Upper lobe of right lung (tissue), 1 donor: ENCODE measurements around the gene GNPTAB. TPM values are rescaled to one million over a fixed set of nuclear protein-coding genes. Genes with fewer than 3 reads are reported as not detected.

Experiments used
- ATAC-seq: fragments of 200-7000 bp; cut with Tn5 transposase; one replicate; pipeline ENCODE4 v1.9.1; 2020; ENCODE audit warnings: mild to moderate bottlenecking, moderate library complexity
- DNase-seq: peaks from one replicate; pipeline ENCODE4 v3.0.0-alpha.2; 2020
- H3K27ac ChIP-seq: fragments of 200-600 bp; one replicate; pipeline ENCODE4 v1.8.0; 2022
- H3K27me3 ChIP-seq: fragments of 200-600 bp; one replicate; pipeline ENCODE4 v1.8.0; 2022; ENCODE audit warnings: mild to moderate bottlenecking
- H3K36me3 ChIP-seq: fragments of 200-600 bp; one replicate; pipeline ENCODE4 v1.8.0; 2022
- H3K4me1 ChIP-seq: fragments of 200-600 bp; one replicate; pipeline ENCODE4 v1.8.0; 2022
- H3K4me3 ChIP-seq: fragments of 200-600 bp; one replicate; pipeline ENCODE4 v1.8.0; 2022; ENCODE audit warnings: mild to moderate bottlenecking
- H3K9me3 ChIP-seq: fragments of 200-600 bp; one replicate; pipeline ENCODE4 v1.8.0; 2022
- CTCF ChIP-seq: fragments of 200-600 bp; IDR thresholded peaks from one replicate; pipeline ENCODE4 v1.8.0; 2022; ENCODE audit warnings: antibody characterized with exemption
- intact Hi-C: fragments of 100-400 bp; cut with DNase I; formaldehyde crosslinking; loops from one replicate; pipeline ENCODE4 v1.11.0; 2022
- total RNA-seq: library from RNA; stranded (reverse); fragmentation: NEBNext Ultra II Directional; extraction: Animal tissue kit (Norgen Biotek cat#: 25700); gene quantifications from one replicate; pipeline ENCODE4 v1.2.1, GENCODE V29; 2021
- donor health status: DM: no; HTN: yes; CAD: no; lungs with severe emphysema.

Gene GNPTAB
- total RNA-seq, 1 donor from 2014 or later = 65.9 TPM

DNA sequence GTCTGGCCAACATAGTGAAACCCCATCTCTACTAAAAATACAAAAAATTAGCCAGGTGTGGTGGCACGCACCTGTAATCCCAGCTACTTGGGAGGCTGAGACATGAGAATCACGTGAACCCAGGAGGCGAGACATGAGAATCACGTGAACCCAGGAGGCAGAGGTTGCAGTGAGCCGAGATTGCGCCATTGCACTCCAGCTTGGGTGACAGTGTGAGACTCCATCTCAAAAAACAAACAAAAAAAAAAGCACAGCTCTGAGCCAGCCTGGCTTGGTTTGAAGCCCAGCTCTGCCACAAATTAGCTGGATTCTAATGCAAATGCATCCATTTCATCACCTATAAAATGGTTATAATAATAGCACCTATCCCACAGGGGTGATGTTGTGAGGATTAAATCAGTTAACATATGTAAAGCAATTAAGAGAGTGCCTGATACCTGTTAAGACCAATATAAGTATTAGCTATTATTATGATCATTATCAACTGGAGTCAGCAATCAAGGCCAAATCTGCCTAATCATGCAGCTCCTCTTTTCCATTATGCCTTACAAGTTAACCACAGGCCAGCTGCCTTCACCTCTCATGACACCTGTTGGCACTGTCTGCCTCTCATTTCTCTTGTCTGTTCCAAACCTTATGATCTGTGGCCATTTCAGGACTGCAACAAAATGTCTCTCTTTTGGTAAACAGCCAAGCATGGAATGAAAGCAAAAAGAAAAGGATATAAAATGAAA is 2.1 kb downstream of the GNPTAB start:
- peak overlapping the region; percentile 83 for H3K4me3 ChIP-seq
- TF ChIP-seq CTCF = no peak

DNA sequence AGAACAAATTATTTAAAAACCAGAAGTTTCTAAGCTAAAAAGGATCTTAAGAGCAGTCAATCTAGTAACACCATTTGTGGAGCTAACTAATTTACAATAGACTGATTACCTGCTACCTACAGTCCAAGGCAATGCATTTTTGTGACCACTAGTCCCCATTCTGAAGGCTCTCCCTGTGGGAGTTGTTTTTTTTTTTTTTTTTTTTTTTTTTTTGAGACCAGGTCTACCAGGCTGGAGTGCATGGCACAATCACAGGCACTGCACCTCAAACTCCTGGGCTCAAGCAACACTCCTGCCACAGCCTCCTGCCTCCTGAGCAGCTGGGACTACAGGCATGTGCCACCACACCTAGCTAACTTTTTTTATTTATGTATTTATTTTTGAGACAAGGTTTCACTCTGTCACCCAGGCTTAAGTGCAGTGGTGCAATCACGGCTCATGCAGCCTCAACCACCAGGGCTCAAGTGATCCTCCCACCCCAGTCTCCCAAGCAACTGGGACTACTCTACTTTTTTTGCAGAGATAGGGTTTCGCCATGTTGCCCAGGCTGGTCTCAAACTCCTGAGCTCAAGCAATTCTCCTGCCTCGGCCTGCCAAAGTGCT is 3.9 kb downstream of the GNPTAB start:
- H3K4me1 ChIP-seq = peaks cover 61% of the 10 kb centered on the region
- ATAC-seq (no peak), DNase-seq (no peak)
- no peak overlapping the region for H3K27ac ChIP-seq
- H3K4me3 ChIP-seq = no peak overlapping the region
- no peaks in the 10 kb centered on the region for H3K27me3 ChIP-seq
- no peaks in the 10 kb centered on the region for H3K9me3 ChIP-seq
- intact Hi-C loops = no loop called here
- TF ChIP-seq CTCF = no peak
- no peaks in the 10 kb centered on the region for H3K36me3 ChIP-seq

More for the DNA sequence above, 2.1 kb downstream of the GNPTAB start:
- Histone ChIP-seq H3K4me1 (peaks cover 50% of the 10 kb centered on the region), H3K9me3 (no peaks in the 10 kb centered on the region), H3K27ac (no peak overlapping the region), H3K36me3 (no peaks in the 10 kb centered on the region), H3K27me3 (no peaks in the 10 kb centered on the region)
- DNase-seq (no peak), ATAC-seq (no peak)
- intact Hi-C loops = no loop called here

DNA sequence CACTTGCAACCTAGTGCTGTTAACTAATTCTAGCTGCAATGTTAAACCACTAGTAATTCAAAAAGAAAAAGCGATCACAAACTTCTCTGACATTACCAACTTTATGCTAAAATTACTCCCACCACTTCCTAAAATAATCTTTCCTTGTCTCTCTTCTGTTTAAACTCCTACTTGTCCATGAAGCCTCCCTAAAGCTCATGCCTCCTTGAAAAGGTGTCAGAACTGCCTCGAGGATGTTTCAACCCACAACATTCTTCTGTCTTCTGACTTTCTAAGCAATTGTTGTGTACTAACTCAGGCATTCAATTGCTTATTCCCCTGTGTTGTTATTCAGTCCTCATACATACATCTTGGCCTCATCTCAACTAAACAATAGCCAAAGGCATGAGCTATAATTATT is 5.9 kb downstream of the GNPTAB start:
- no peaks in the 10 kb centered on the region for H3K27me3 ChIP-seq
- no peak overlapping the region for H3K27ac ChIP-seq
- no peak overlapping the region for H3K4me3 ChIP-seq
- intact Hi-C loops = no loop called here
- H3K36me3 ChIP-seq = no peaks in the 10 kb centered on the region
- ATAC-seq (no peak), DNase-seq (no peak)
- H3K9me3 ChIP-seq = no peaks in the 10 kb centered on the region
- peaks cover 62% of the 10 kb centered on the region for H3K4me1 ChIP-seq
- TF ChIP-seq CTCF = no peak

DNA sequence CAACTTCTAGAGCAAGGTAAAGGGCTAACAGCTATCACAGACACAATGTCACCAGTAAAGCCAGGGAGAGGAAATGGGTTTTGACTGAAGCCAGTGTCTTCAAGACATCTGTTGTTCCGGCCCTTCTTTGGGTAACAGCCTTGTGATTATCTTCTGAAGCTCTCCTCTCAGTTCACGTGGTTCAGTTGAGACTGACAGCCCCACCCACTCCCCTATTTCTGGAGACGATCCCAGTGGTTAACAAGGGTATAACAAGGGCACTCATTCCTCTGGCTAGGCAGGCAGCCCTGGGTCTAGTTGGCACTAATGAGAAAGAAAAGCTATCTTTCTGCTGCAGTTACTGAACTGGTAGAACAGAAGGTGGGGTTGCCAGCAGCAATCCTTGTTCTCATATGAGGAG is 6.9 kb downstream of the GNPTAB start:
- TF ChIP-seq CTCF = peak; percentile 43
- no peak for DNase-seq
- Histone ChIP-seq H3K36me3 (no peaks in the 10 kb centered on the region), H3K4me3 (no peak overlapping the region), H3K9me3 (no peaks in the 10 kb centered on the region), H3K4me1 (peaks cover 52% of the 10 kb centered on the region), H3K27me3 (no peaks in the 10 kb centered on the region), H3K27ac (no peak overlapping the region)
- peak; percentile 93 for ATAC-seq
- intact Hi-C loops = no loop called here

GRCh38 chr12:101823039-101823438 is 7.7 kb downstream of the GNPTAB start:
- Histone ChIP-seq H3K27me3 (no peaks in the 10 kb centered on the region), H3K9me3 (no peaks in the 10 kb centered on the region), H3K27ac (peak overlapping the region; percentile 25), H3K4me3 (no peak overlapping the region), H3K4me1 (peaks cover 44% of the 10 kb centered on the region), H3K36me3 (no peaks in the 10 kb centered on the region)
- ATAC-seq (peak; percentile 33), DNase-seq (no peak)
- intact Hi-C loops = no loop called here
- no peak for TF ChIP-seq CTCF
